ENCODE measurements around the gene ATF7. TPM values are rescaled to one million over a fixed set of nuclear protein-coding genes. Genes with fewer than 3 reads are reported as not detected.

ATF7 gene
- total and polyA plus RNA-seq, 9 of the 15 experiments (the other 6 are each of a cell fraction or from before 2014, with no cell fraction given): 10.6 to 30.4 (median 20.7) TPM

DNA sequence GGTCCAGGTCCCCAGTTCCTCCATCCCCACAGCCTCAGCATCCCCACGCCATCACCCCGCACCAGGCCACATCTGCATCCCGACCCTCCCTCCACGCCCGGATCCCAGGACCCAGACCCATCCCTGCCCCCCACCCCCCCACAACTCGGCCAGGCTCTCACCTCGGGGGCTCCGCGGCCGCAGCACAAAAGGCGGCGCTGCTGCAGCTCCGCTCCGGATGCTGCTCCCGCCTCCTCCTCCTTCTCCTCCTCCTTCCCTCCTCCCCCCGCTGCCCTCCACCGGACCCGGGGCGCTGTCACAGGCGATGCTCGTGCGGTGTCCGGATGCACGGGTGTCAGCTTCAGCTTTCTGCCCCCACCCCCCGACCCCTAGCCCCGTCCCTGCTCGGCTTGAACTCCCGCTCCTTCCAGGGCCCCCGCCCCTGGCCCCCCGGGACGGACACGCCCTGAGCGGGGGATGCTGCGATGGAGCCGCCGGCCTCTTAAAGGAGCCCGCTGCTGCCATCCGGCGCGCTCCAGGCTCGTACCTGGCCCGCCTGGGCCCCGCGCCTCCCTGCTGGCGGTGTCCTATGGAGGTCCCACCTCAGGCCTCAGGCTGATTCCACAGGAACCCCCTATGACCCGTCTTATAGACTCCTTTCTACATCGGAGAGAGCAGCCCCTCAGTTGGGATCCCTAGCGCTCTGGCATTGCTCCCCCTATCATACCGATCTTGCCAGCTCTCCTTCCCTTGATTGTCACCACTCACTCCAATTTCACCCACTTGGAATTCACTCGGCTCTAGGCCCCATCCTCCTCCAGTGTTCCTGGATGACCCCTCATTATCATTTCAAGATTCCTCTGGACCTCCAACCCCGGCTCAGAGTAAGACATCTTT is 126.7 kb downstream of the ATF7 start, which contains the start of gene MAP3K12 (continued):
- TF ChIP-seq PCBP1 (IDR thresholded peaks at IDR 0.05; ENCODE audit: low read depth, low read length, poor library complexity, severe bottlenecking) (peak; percentile 63), ZFP1 (CRISPR knock-in tag; IDR thresholded peaks at IDR 0.05) (no peak)
- TF ChIP-seq, protein P1, sequence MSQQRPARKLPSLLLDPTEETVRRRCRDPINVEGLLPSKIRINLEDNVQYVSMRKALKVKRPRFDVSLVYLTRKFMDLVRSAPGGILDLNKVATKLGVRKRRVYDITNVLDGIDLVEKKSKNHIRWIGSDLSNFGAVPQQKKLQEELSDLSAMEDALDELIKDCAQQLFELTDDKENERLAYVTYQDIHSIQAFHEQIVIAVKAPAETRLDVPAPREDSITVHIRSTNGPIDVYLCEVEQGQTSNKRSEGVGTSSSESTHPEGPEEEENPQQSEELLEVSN (IDR thresholded peaks at IDR 0.05; ENCODE audit: borderline replicate concordance in 1 of 2, extremely low read depth in 1 of 2, insufficient read depth in 1 of 2, insufficient read length in 1 of 2, low read depth in 1 of 2, low read length in 1 of 2, poor library complexity in 1 of 2, severe bottlenecking in 1 of 2): peak in 1 of 2 experiments; percentile 21
- TF ChIP-seq, protein P2, sequence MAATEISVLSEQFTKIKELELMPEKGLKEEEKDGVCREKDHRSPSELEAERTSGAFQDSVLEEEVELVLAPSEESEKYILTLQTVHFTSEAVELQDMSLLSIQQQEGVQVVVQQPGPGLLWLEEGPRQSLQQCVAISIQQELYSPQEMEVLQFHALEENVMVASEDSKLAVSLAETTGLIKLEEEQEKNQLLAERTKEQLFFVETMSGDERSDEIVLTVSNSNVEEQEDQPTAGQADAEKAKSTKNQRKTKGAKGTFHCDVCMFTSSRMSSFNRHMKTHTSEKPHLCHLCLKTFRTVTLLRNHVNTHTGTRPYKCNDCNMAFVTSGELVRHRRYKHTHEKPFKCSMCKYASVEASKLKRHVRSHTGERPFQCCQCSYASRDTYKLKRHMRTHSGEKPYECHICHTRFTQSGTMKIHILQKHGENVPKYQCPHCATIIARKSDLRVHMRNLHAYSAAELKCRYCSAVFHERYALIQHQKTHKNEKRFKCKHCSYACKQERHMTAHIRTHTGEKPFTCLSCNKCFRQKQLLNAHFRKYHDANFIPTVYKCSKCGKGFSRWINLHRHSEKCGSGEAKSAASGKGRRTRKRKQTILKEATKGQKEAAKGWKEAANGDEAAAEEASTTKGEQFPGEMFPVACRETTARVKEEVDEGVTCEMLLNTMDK (IDR thresholded peaks at IDR 0.05; ENCODE audit: borderline replicate concordance, insufficient read depth, low read depth, low read length, poor library complexity, severe bottlenecking): peak; percentile 27

Data from K562 (cell line).